Erythroblast (primary cell): ENCODE measurements around the gene RAB18.

ENCODE experiments used
- GATA1 ChIP-seq: IDR thresholded peaks from 2 replicates; pipeline ENCODE4 v1.6.1; 2011; ENCODE audit warnings: low read depth, mild to moderate bottlenecking, control low read depth, low read length, moderate library complexity
- POLR2A ChIP-seq: IDR thresholded peaks from 2 replicates; pipeline ENCODE4 v1.6.1; 2011; ENCODE audit warnings: mild to moderate bottlenecking, low read length

GRCh38 chr10:27540672-27541071 lies 36.6 kb downstream of the RAB18 start:
- TF ChIP-seq POLR2A: no peak
- TF ChIP-seq GATA1: no peak
